Measurements from ENCODE around the gene CREBL2. TPM values are rescaled to one million over a fixed set of nuclear protein-coding genes. Genes with fewer than 3 reads are reported as not detected.

Gene CREBL2
- total and polyA plus RNA-seq, 10 of the 15 experiments (the other 5 are each of a cell fraction or from before 2014, with no cell fraction given): 4.6 to 19.1 (median 13.5) TPM

- TF ChIP-seq, protein P1, sequence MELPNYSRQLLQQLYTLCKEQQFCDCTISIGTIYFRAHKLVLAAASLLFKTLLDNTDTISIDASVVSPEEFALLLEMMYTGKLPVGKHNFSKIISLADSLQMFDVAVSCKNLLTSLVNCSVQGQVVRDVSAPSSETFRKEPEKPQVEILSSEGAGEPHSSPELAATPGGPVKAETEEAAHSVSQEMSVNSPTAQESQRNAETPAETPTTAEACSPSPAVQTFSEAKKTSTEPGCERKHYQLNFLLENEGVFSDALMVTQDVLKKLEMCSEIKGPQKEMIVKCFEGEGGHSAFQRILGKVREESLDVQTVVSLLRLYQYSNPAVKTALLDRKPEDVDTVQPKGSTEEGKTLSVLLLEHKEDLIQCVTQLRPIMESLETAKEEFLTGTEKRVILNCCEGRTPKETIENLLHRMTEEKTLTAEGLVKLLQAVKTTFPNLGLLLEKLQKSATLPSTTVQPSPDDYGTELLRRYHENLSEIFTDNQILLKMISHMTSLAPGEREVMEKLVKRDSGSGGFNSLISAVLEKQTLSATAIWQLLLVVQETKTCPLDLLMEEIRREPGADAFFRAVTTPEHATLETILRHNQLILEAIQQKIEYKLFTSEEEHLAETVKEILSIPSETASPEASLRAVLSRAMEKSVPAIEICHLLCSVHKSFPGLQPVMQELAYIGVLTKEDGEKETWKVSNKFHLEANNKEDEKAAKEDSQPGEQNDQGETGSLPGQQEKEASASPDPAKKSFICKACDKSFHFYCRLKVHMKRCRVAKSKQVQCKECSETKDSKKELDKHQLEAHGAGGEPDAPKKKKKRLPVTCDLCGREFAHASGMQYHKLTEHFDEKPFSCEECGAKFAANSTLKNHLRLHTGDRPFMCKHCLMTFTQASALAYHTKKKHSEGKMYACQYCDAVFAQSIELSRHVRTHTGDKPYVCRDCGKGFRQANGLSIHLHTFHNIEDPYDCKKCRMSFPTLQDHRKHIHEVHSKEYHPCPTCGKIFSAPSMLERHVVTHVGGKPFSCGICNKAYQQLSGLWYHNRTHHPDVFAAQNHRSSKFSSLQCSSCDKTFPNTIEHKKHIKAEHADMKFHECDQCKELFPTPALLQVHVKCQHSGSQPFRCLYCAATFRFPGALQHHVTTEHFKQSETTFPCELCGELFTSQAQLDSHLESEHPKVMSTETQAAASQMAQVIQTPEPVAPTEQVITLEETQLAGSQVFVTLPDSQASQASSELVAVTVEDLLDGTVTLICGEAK (IDR thresholded peaks at IDR 0.05; ENCODE audit: borderline replicate concordance): peak; percentile 73; the same call in 1 of the 2 replicates
- peak; percentile 60; the same call in 1 of the 2 replicates for TF ChIP-seq GABPA (IDR thresholded peaks at IDR 0.05; ENCODE audit: low read depth)
- TF ChIP-seq YBX1 (IDR thresholded peaks at IDR 0.05): no peak
- no peak for TF ChIP-seq ZNF274 (IDR thresholded peaks at IDR 0.05; ENCODE audit: insufficient read depth, insufficient read length)
- TF ChIP-seq EP300 (IDR thresholded peaks at IDR 0.05; ENCODE audit: borderline replicate concordance in 1 of 2, control insufficient read depth in 1 of 2, low read depth in 2 of 2, low read length in 2 of 2): peak; percentile 96 to 99
- TF ChIP-seq MTA3 (IDR thresholded peaks at IDR 0.05; ENCODE audit: borderline replicate concordance, low read length): peak; percentile 93
- TF ChIP-seq, protein P2, sequence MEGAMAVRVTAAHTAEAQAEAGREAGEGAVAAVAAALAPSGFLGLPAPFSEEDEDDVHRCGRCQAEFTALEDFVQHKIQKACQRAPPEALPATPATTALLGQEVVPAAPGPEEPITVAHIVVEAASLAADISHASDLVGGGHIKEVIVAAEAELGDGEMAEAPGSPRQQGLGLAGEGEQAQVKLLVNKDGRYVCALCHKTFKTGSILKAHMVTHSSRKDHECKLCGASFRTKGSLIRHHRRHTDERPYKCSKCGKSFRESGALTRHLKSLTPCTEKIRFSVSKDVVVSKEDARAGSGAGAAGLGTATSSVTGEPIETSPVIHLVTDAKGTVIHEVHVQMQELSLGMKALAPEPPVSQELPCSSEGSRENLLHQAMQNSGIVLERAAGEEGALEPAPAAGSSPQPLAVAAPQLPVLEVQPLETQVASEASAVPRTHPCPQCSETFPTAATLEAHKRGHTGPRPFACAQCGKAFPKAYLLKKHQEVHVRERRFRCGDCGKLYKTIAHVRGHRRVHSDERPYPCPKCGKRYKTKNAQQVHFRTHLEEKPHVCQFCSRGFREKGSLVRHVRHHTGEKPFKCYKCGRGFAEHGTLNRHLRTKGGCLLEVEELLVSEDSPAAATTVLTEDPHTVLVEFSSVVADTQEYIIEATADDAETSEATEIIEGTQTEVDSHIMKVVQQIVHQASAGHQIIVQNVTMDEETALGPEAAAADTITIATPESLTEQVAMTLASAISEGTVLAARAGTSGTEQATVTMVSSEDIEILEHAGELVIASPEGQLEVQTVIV (IDR thresholded peaks at IDR 0.05; ENCODE audit: borderline replicate concordance, partially characterized antibody): no peak
- TF ChIP-seq IRF3 (IDR thresholded peaks at IDR 0.05): no peak
- peak; percentile 98 for TF ChIP-seq MTA2 (IDR thresholded peaks at IDR 0.05; ENCODE audit: low read depth)
- peak; percentile 99 for TF ChIP-seq IRF4 (IDR thresholded peaks at IDR 0.05; ENCODE audit: low read depth, low read length)
- TF ChIP-seq HDAC2 (IDR thresholded peaks at IDR 0.05): no peak
- no peak for TF ChIP-seq SMARCA5 (IDR thresholded peaks at IDR 0.05)
- TF ChIP-seq NR2C2 (IDR thresholded peaks at IDR 0.05; ENCODE audit: borderline replicate concordance, control insufficient read depth, insufficient read length, low read depth): no peak
- TF ChIP-seq, protein P3, sequence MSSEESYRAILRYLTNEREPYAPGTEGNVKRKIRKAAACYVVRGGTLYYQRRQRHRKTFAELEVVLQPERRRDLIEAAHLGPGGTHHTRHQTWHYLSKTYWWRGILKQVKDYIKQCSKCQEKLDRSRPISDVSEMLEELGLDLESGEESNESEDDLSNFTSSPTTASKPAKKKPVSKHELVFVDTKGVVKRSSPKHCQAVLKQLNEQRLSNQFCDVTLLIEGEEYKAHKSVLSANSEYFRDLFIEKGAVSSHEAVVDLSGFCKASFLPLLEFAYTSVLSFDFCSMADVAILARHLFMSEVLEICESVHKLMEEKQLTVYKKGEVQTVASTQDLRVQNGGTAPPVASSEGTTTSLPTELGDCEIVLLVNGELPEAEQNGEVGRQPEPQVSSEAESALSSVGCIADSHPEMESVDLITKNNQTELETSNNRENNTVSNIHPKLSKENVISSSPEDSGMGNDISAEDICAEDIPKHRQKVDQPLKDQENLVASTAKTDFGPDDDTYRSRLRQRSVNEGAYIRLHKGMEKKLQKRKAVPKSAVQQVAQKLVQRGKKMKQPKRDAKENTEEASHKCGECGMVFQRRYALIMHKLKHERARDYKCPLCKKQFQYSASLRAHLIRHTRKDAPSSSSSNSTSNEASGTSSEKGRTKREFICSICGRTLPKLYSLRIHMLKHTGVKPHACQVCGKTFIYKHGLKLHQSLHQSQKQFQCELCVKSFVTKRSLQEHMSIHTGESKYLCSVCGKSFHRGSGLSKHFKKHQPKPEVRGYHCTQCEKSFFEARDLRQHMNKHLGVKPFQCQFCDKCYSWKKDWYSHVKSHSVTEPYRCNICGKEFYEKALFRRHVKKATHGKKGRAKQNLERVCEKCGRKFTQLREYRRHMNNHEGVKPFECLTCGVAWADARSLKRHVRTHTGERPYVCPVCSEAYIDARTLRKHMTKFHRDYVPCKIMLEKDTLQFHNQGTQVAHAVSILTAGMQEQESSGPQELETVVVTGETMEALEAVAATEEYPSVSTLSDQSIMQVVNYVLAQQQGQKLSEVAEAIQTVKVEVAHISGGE (CRISPR knock-in tag; IDR thresholded peaks at IDR 0.05): no peak
- no peak for TF ChIP-seq SUZ12 (IDR thresholded peaks at IDR 0.05; ENCODE audit: unreplicated experiment)
- TF ChIP-seq, protein P4, sequence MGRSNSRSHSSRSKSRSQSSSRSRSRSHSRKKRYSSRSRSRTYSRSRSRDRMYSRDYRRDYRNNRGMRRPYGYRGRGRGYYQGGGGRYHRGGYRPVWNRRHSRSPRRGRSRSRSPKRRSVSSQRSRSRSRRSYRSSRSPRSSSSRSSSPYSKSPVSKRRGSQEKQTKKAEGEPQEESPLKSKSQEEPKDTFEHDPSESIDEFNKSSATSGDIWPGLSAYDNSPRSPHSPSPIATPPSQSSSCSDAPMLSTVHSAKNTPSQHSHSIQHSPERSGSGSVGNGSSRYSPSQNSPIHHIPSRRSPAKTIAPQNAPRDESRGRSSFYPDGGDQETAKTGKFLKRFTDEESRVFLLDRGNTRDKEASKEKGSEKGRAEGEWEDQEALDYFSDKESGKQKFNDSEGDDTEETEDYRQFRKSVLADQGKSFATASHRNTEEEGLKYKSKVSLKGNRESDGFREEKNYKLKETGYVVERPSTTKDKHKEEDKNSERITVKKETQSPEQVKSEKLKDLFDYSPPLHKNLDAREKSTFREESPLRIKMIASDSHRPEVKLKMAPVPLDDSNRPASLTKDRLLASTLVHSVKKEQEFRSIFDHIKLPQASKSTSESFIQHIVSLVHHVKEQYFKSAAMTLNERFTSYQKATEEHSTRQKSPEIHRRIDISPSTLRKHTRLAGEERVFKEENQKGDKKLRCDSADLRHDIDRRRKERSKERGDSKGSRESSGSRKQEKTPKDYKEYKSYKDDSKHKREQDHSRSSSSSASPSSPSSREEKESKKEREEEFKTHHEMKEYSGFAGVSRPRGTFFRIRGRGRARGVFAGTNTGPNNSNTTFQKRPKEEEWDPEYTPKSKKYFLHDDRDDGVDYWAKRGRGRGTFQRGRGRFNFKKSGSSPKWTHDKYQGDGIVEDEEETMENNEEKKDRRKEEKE (IDR thresholded peaks at IDR 0.05): no peak
- peak; percentile 76 for TF ChIP-seq SP1 (IDR thresholded peaks at IDR 0.05; ENCODE audit: low read depth, low read length)
Observed at GRCh38 chr12:12582895-12583303, 28.8 kb upstream of the CREBL2 start (continued).

All from GM12878 (cell line).